H1 (cell line): ENCODE results near the gene DESI1. TPM values are rescaled to one million over a fixed set of nuclear protein-coding genes. Genes with fewer than 3 reads are reported as not detected.

ENCODE experiments used
- BACH1 ChIP-seq: IDR thresholded peaks from 2 replicates; pipeline ENCODE4 v1.6.1; 2012; ENCODE audit warnings: low read length, improper control_type of control experiment
- BCL11A ChIP-seq, 2 experiments: IDR thresholded peaks; one replicate each; pipeline ENCODE4 v1.6.1; 2011; ENCODE audit warnings: low read depth in 2 of 2, low read length in 2 of 2, mild to moderate bottlenecking in 2 of 2
- CTBP2 ChIP-seq: IDR thresholded peaks from 2 replicates; pipeline ENCODE4 v1.7.0; 2011; ENCODE audit warnings: borderline replicate concordance, mild to moderate bottlenecking, moderate library complexity, mixed read lengths, low read length; ENCODE audit not compliant: insufficient read depth, insufficient read length
- FOSL1 ChIP-seq: IDR thresholded peaks from 2 replicates; pipeline ENCODE4 v1.6.1; 2011; ENCODE audit warnings: mild to moderate bottlenecking, low read depth, low read length, moderate library complexity; ENCODE audit not compliant: insufficient read depth
- KDM1A ChIP-seq: fragments of 200-600, 300-600 bp; sonication (generic); IDR thresholded peaks from 2 replicates; pipeline ENCODE4 v1.7.1; 2016; ENCODE audit warnings: mild to moderate bottlenecking, low read length, borderline replicate concordance
- KDM5A ChIP-seq: fragments of 200-600 bp; IDR thresholded peaks from 2 replicates; pipeline ENCODE4 v1.7.1; 2012; ENCODE audit warnings: mild to moderate bottlenecking, low read length, inconsistent platforms, mixed read lengths
- NANOG ChIP-seq: IDR thresholded peaks from 2 replicates; pipeline ENCODE4 v1.6.1; 2011; ENCODE audit warnings: low read length, low read depth, mild to moderate bottlenecking, inconsistent platforms; ENCODE audit not compliant: insufficient read depth, poor library complexity, severe bottlenecking
- NRF1 ChIP-seq: IDR thresholded peaks from 2 replicates; pipeline ENCODE4 v1.6.1; 2011; ENCODE audit warnings: mild to moderate bottlenecking, low read depth, low read length, improper control_type of control experiment
- PHF8 ChIP-seq: fragments of 200-600 bp; sonication (generic); conservative IDR thresholded peaks from 2 replicates; pipeline ENCODE4 v1.7.1; 2012; ENCODE audit warnings: low read depth, mild to moderate bottlenecking, inconsistent platforms, low read length, moderate library complexity
- POU5F1 ChIP-seq: IDR thresholded peaks from 2 replicates; pipeline ENCODE4 v1.6.1; 2011; ENCODE audit warnings: low read depth, mild to moderate bottlenecking, low read length, moderate library complexity
- RNF2 ChIP-seq: fragments of 200-900, 300-1000 bp; sonication (generic); IDR thresholded peaks from 2 replicates; pipeline ENCODE4 v1.7.1; 2016; ENCODE audit warnings: borderline replicate concordance, low read depth, mild to moderate bottlenecking, antibody characterized with exemption, low read length; ENCODE audit not compliant: poor library complexity, severe bottlenecking; ENCODE audit errors: missing control alignments
- RXRA ChIP-seq: IDR thresholded peaks from 2 replicates; pipeline ENCODE4 v1.6.1; 2011; ENCODE audit warnings: low read depth, mild to moderate bottlenecking, low read length, moderate library complexity; ENCODE audit not compliant: insufficient read depth
- SAP30 ChIP-seq: fragments of 300-600 bp; sonication (generic); IDR thresholded peaks from 2 replicates; pipeline ENCODE4 v1.7.1; 2012; ENCODE audit warnings: low read length, moderate library complexity, mild to moderate bottlenecking, inconsistent platforms; ENCODE audit not compliant: insufficient read depth, insufficient replicate concordance
- SIRT6 ChIP-seq: IDR thresholded peaks from one replicate; pipeline ENCODE4 v1.7.1; 2012; ENCODE audit warnings: low read length, inconsistent platforms
- SIX5 ChIP-seq: IDR thresholded peaks from 2 replicates; pipeline ENCODE4 v1.6.1; 2011; ENCODE audit warnings: mild to moderate bottlenecking, low read depth, low read length
- SP4 ChIP-seq: IDR thresholded peaks from 2 replicates; pipeline ENCODE4 v1.6.1; 2012; ENCODE audit warnings: low read length, inconsistent platforms
- SRF ChIP-seq: IDR thresholded peaks from 2 replicates; pipeline ENCODE4 v1.6.1; 2011; ENCODE audit warnings: mild to moderate bottlenecking, low read depth, low read length, moderate library complexity
- TAF1 ChIP-seq: IDR thresholded peaks from 2 replicates; pipeline ENCODE4 v1.6.1; 2011; ENCODE audit warnings: mild to moderate bottlenecking, low read depth, low read length
- TEAD4 ChIP-seq: IDR thresholded peaks from 2 replicates; pipeline ENCODE4 v1.6.1; 2012; ENCODE audit warnings: low read depth, low read length, inconsistent platforms, mixed read lengths
- polyA plus RNA-seq, 7 experiments: library from polyadenylated mRNA; depleted of rRNA in 3 of 7; stranded (reverse) in 5 of 7; unstranded in 2 of 7; fragments of >200 nt in 5 of 7; fragments of 200-250 nt in 2 of 7; gene quantifications; 1 replicate in 5 of 7; 2 replicates in 1 of 7; 4 replicates in 1 of 7; pipeline versions ENCODE4 v1.2.1 to v1.2.3, GENCODE V29; 2011 to 2013; ENCODE audit warnings: missing spikeins in 2 of 7, mixed read lengths in 2 of 7
- total RNA-seq: library from RNA; stranded (reverse); fragmentation: NEBNext Ultra II Directional; extraction: Animal tissue kit (Norgen Biotek cat#: 25700); gene quantifications from 2 replicates; pipeline ENCODE4 v1.2.1, GENCODE V29; 2021
- TF ChIP-seq, protein P1 (sequence below), 3 experiments: IDR thresholded peaks; 1 replicate in 2 of 3; 2 replicates in 1 of 3; pipeline versions ENCODE4 v1.5.1 to v1.6.1; 2011; ENCODE audit warnings: low read length in 3 of 3, mild to moderate bottlenecking in 3 of 3, inconsistent platforms in 2 of 3, low read depth in 1 of 3, moderate library complexity in 1 of 3; ENCODE audit not compliant: insufficient read depth in 1 of 3; ENCODE audit errors: control extremely low read depth in 1 of 3

The DESI1 gene
- total and polyA plus RNA-seq, 2 of the 8 experiments (the other 6 are each of a cell fraction or from before 2014, with no cell fraction given): 27.6 to 34.3 TPM

DNA sequence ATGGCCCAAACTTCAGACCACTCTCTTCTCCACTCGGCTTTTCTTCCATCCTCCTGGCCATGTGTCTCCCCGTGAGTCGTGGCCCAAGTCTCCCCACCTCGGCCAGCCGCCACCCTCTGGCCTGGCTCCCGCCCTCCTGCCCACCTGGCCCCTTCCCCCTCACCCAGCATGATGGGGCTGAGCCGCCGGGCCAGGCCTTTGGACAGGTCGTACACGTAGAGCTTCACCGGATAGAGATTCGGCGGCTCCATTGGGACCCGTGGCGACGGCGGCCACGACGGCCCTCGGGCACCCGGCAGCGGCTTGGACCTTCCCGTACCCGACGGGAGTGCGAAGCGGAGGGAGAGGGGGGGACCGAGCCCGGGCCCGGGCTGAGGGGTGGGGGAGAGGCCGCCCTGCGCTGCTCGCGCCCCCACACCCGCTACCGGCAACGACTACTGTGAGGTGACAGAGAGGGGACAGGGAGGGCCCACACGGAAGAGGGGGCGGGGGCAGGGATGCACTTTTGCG lies at the start of gene DESI1 (continued):
- TF ChIP-seq, protein P1, sequence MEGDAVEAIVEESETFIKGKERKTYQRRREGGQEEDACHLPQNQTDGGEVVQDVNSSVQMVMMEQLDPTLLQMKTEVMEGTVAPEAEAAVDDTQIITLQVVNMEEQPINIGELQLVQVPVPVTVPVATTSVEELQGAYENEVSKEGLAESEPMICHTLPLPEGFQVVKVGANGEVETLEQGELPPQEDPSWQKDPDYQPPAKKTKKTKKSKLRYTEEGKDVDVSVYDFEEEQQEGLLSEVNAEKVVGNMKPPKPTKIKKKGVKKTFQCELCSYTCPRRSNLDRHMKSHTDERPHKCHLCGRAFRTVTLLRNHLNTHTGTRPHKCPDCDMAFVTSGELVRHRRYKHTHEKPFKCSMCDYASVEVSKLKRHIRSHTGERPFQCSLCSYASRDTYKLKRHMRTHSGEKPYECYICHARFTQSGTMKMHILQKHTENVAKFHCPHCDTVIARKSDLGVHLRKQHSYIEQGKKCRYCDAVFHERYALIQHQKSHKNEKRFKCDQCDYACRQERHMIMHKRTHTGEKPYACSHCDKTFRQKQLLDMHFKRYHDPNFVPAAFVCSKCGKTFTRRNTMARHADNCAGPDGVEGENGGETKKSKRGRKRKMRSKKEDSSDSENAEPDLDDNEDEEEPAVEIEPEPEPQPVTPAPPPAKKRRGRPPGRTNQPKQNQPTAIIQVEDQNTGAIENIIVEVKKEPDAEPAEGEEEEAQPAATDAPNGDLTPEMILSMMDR (IDR thresholded peaks at IDR 0.05; ENCODE audit: control extremely low read depth in 1 of 3, insufficient read depth in 1 of 3, low read depth in 1 of 3, low read length in 3 of 3): no peak
- no peak for TF ChIP-seq RNF2
- TF ChIP-seq NRF1: no peak
- TF ChIP-seq SIX5: no peak
- TF ChIP-seq BCL11A (IDR thresholded peaks at IDR 0.05; ENCODE audit: low read depth in 2 of 2, low read length in 2 of 2): no peak
- peak; percentile 1 for TF ChIP-seq PHF8
- TF ChIP-seq RXRA: no peak
- TF ChIP-seq KDM1A: no peak
- TF ChIP-seq TAF1: peak; percentile 78; the same call in 1 of the 2 replicates
- TF ChIP-seq POU5F1: no peak
- TF ChIP-seq SRF: no peak
- TF ChIP-seq SIRT6: no peak
- no peak for TF ChIP-seq FOSL1
- no peak for TF ChIP-seq NANOG
- no peak for TF ChIP-seq CTBP2
- TF ChIP-seq SP4: no peak
- no peak for TF ChIP-seq BACH1
- TF ChIP-seq TEAD4: no peak
- no peak for TF ChIP-seq KDM5A
- TF ChIP-seq SAP30: no peak
- TF ChIP-seq, all 59 proteins: peak for 12
